Activated CD4-positive, alpha-beta T cell treated with anti-CD3 and anti-CD28 coated beads, Interleukin-10, Interleukin-2, amounts not matched to agents 100 ng/mL and 50 ng/mL, durations not matched to agents 16 hours and 8 hours (primary cell): ENCODE results near the gene VAV2.

Source experiments
- DNase-seq: peaks from one replicate; pipeline ENCODE4 v3.0.0-alpha.2; 2020

Gene VAV2

GRCh38 chr9:134026981-134027380 is 34.9 kb upstream of the VAV2 start:
- DNase-seq = no peak

GRCh38 chr9:134026581-134026980 is 34.5 kb upstream of the VAV2 start:
- DNase-seq = no peak

GRCh38 chr9:134025606-134026541 is 33.8 kb upstream of the VAV2 start:
- DNase-seq = peak; percentile 51

GRCh38 chr9:134024828-134025605 is 32.9 kb upstream of the VAV2 start, which contains the start of gene BRD3OS:
BRD3OS (plus strand) TSS chr9:134025481; CDS start chr9:134026748, 1,267 bp downstream.
- DNase-seq = peak; percentile 97

- no peak for DNase-seq
Measured at GRCh38 chr9:134024214-134024792, 32.2 kb upstream of the VAV2 start.

GRCh38 chr9:134014946-134015345 is 22.8 kb upstream of the VAV2 start:
- no peak for DNase-seq

GRCh38 chr9:134011401-134011800 is 19.3 kb upstream of the VAV2 start:
- DNase-seq = no peak

- DNase-seq = no peak
Measured at GRCh38 chr9:134010310-134011173, 18.4 kb upstream of the VAV2 start.

GRCh38 chr9:134007571-134007970 is 15.4 kb upstream of the VAV2 start:
- DNase-seq = no peak

- DNase-seq = no peak
Measured at GRCh38 chr9:134007150-134007549, 15.0 kb upstream of the VAV2 start.

- DNase-seq = no peak
Measured at GRCh38 chr9:134005381-134005780, 13.3 kb upstream of the VAV2 start.

GRCh38 chr9:134004881-134005280 is 12.8 kb upstream of the VAV2 start:
- DNase-seq = no peak

GRCh38 chr9:134004131-134004873 is 12.2 kb upstream of the VAV2 start:
- DNase-seq = no peak

- DNase-seq = no peak
Measured at GRCh38 chr9:134003237-134003636, 11.1 kb upstream of the VAV2 start.

- no peak for DNase-seq
Measured at GRCh38 chr9:134002796-134003195, 10.7 kb upstream of the VAV2 start.

- no peak for DNase-seq
Measured at GRCh38 chr9:133999851-134000265, 7.7 kb upstream of the VAV2 start.

GRCh38 chr9:133998915-133999595 is 6.9 kb upstream of the VAV2 start:
- DNase-seq = no peak

- DNase-seq = no peak
Measured at GRCh38 chr9:133997584-133997983, 5.5 kb upstream of the VAV2 start.

GRCh38 chr9:133996531-133997520 is 4.7 kb upstream of the VAV2 start:
- DNase-seq = no peak
